HG03139 (cell line): Measurements from ENCODE around the gene NIFK.
A peak's percentile ranks its signal among the peaks of the same experiment; 100 is the strongest.

Source experiments
- ATAC-seq: cut with Tn5 transposase; IDR thresholded peaks from one replicate; pipeline ENCODE4 v1.9.1; 2021; ENCODE audit not compliant: unreplicated experiment

NIFK gene

DNA sequence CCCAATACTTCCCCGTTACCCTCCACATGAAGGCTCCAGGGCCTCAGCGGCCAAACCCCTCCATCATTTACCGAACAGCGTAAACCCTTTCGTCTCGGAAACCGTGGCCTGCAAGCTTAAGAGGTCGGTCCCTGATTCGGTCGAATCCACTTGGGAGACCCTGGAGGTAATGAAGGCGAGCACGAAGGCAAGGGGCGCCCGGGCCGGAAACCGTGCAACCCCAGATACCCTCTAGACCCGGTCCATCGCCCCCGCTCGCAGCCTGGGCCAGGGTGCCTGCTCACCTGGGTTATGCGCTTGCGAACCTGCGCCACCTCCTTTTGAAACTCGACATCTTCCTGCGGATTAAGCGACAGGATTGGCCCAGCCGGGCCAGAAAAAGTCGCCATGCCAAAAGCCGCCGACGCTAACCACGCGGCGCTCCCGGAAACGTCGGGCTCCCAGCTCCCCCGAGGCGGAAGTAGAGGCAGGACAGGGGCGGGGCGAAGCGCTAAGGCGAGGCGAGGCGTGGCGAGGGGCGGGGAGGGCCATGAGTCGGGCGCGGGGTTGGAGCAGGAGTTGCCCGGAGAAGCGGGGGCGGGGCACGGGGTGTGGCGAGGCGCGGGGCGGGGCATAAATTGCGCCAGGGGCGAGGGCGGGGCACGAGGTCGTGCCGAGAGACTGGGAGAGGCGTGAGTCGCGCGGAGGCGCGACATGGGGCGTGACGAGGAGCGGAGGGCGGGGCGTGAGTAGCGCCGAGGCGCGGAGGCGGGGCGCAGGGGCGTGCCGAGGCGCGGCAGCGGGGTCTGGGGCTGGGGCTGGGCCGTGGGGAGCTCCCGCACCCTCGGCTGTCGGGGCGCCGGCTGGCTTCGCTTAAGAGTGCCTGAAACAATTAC, at the start of gene NIFK:
Gene NIFK (minus strand): TSS at position 414 of the 875 bp plus-strand sequence. CDS start 25 bp downstream, at position 389.
- ATAC-seq, result peak; percentile 95

GRCh38 chr2:121783180-121783579, 46.5 kb upstream of the NIFK start:
- no peak for ATAC-seq

GRCh38 chr2:121778741-121779487, 42.2 kb upstream of the NIFK start:
- ATAC-seq, result no peak

GRCh38 chr2:121777699-121778058, 41.0 kb upstream of the NIFK start:
- ATAC-seq, result no peak

GRCh38 chr2:121776885-121777698, 40.4 kb upstream of the NIFK start:
- ATAC-seq, result no peak

GRCh38 chr2:121776361-121776760, 39.7 kb upstream of the NIFK start:
- no peak for ATAC-seq

DNA sequence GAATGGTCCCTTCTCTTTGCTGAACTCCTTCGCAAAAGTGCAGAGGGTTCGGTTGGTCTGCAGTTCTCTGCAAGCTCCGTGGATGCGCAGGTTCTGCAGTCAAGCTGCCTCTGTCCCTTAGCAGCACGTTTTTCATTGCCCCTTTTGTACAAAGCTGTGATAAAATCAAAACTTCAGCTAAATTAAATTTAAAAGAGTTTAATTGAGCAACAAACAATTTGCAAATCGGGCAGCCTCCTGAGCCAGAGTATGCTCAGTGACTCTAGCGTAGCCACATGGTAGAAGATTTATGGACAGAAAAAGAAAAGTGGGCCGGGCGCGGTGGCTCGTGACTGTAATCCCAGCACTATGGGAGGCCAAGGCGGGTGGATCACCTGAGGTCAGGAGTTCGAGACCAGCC, 37.6 kb upstream of the NIFK start:
- no peak for ATAC-seq

DNA sequence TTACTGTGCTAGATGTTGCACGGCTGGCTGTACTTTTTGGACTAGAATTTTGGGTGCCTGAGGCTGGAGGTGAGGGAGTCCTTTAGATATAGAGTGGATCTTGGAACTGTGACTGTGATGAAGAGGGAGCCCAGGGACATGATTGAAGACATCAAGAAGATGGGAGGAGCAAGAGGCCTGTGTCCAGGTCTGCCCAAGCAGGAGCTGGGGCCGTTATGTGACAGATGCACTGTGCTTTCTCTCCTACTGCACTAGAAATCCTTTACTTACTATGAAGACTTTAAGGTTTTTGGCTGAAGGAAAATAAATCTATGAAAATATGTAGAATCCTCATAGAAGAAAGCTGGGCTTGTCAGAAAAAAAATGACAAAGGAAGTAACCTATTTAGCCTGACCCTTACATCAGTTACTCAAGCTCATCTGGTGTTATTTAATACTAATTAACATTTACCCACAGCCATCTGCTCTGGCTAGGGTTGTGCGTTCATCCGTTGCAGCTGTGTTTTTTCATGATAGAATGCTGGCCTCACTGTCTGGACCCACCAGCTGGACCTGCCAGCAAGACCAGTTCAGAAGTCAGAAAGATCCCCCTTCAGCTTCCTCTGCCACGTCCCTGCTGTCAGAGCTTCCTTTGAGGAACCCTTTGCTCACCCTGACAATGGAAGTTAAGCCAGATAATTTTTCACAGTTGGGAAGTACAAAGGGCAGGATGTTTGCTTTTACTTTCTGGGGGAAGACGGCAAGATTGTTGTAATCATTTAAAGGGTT, 35.5 kb upstream of the NIFK start:
- ATAC-seq, result no peak

DNA sequence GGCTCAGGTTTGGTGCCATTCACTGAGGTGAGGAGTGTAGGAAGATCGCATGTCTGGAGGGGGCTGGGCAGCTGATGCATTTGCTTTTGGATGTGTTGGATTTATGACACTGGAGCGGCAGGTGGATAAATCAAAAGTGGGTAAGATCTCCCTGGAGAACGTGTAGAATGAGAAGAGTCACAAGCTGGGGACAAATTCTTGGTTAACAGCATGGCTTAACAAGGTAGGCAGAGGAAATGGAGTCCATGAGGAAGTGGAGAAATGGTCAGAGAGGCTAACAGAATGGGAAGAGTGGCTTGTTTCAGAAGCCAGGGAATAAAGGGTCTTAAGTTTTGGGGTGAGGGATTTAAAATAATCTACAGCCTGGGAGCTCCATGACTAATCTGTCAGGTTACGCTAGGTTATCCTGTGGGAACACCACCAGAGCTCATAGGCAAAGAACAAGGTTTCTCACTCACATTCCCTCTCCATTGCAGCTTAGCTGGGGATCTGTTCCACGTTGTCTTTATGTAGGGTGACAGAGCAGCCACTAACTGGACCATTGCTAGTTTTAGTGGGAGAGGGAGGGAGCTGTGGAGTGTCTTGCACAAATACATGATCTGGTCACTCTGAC, 31.6 kb upstream of the NIFK start:
- no peak for ATAC-seq

- ATAC-seq, result no peak
Measured at GRCh38 chr2:121766624-121767023, 29.9 kb upstream of the NIFK start.

DNA sequence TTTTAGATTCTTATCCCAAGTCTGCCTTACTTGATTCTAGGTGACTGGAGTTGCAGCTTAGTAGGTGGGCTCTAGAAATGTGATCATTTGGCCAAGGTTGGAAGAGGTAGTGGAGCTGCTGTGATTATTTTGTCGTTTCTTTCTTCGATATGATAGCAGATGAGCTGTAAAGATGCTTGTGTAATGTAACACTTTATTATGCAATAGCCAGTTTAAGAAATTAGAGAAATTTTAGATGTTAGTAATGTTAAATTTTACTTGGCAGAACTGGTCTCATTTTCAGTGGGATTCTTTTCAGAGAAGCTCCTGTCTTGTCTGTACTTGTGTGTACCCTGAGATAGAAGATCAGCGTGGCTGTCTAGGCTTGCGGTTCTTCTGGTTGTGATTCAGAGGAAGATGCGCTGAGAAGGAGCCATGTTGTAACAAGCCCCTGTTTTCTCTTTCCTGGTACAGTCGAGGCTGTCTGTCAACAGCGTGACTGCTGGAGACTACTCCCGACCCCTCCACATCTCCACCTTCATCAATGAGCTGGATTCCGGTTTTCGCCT, 28.1 kb upstream of the NIFK start:
- no peak for ATAC-seq

- ATAC-seq, result peak; percentile 100
Measured at GRCh38 chr2:121755237-121756111, 18.8 kb upstream of the NIFK start, which contains the start of gene TSN. Gene TSN (plus strand): TSS chr2:121755651. CDS start chr2:121755780, 129 bp downstream.

DNA sequence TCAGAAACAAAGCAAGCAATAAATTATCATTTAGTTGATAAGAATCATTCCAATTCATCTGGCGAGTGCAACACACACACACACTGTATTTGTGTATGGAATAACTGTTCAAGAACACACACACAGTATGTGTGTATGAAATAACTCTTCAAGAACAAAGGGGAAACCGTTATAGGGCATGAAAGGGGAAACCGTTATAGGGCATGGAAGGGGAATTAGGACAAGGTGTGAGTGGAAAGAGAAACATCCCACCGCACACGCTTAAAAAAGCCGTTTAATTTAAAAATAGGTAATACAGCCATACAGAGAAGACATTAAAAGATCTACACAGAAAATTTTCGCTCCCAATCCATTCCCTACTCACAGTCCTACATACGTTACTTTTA, 18.2 kb upstream of the NIFK start:
- ATAC-seq, result no peak

- no peak for ATAC-seq
Measured at GRCh38 chr2:121748202-121748601, 11.5 kb upstream of the NIFK start.

- no peak for ATAC-seq
Measured at GRCh38 chr2:121746071-121746578, 9.4 kb upstream of the NIFK start.

DNA sequence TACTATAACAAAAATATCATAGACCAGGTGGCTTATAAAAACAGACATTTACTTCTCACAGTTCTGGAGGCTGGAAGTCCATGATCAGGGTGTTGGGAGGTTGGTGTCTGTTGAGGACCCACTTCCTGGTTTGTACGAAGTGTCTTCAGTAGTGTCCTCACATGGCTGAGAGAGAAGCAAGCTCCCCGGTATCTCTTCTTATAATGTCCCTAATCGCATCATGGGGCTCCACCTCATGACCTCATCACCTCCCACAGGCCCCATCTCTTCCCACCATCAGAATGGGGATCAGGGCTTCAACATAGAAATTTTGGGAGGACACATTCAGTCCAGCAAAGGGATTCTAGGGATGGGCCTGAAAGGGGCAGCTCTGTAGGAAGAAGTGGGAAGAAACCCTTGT, 4.8 kb upstream of the NIFK start:
- no peak for ATAC-seq

GRCh38 chr2:121740973-121741372, 4.3 kb upstream of the NIFK start:
- ATAC-seq, result no peak

DNA sequence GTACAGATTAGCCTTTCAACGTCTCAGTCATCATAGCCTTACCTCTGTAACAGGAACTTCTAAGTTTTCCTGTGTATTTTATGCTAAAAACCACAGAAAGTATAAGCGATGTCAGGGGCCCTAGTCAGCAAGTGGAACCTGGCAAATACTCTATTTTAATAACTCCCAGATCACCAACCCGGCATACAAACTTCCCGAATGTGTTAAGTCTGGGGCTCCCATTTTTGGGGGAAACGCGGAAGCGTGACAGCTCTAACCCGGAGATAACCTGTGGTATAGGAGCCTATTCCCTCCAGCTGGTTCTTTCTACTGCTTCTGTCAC, 574 bp downstream of the NIFK start:
- ATAC-seq, result no peak

DNA sequence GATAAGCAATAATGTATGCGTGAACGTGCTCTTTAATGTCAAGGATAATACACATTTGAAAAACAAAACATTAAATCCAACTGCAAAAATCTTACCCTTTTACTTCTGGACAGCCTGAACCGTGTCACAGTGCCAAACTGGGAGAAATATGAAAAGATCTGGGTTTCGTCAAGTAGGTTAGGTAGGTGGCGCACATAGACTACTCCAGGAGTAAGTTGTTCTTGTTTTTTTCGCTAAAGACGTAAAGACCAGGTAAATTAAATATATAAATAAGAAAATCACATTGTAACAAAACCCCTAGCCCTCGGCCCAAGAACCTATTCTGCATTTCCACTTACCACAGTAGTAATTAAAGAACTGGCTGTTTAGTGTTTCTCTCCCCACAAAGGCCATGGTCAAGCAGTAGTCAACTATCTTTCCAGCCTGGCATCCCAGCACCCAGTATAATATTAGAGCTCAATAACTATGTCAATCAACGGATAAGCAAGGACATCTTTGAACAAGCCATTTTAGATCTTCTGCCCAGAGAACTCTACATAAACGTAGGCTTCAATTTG, 1.1 kb downstream of the NIFK start:
- no peak for ATAC-seq
